HG02884 (cell line): ENCODE results near the gene SFXN2.

ENCODE experiments used
- ATAC-seq: cut with Tn5 transposase; IDR thresholded peaks from one replicate; pipeline ENCODE4 v1.9.1; 2021; ENCODE audit warnings: mild to moderate bottlenecking, moderate library complexity; ENCODE audit not compliant: unreplicated experiment

SFXN2 gene

GRCh38 chr10:102775201-102775934 is 60.9 kb downstream of the SFXN2 start:
- ATAC-seq = no peak

GRCh38 chr10:102775935-102776669 is 61.7 kb downstream of the SFXN2 start:
- no peak for ATAC-seq

GRCh38 chr10:102776779-102777456 is 62.5 kb downstream of the SFXN2 start:
- no peak for ATAC-seq

GRCh38 chr10:102777711-102778453 is 63.4 kb downstream of the SFXN2 start:
- ATAC-seq = no peak

GRCh38 chr10:102778781-102779180 is 64.3 kb downstream of the SFXN2 start:
- ATAC-seq = no peak

- ATAC-seq = no peak
Measured at GRCh38 chr10:102779680-102780526, 65.5 kb downstream of the SFXN2 start.

- ATAC-seq = no peak
Measured at GRCh38 chr10:102780527-102780808, 66.0 kb downstream of the SFXN2 start.

GRCh38 chr10:102781090-102781920 is 66.9 kb downstream of the SFXN2 start:
- ATAC-seq = no peak

GRCh38 chr10:102781921-102782557 is 67.6 kb downstream of the SFXN2 start:
- ATAC-seq = no peak

GRCh38 chr10:102782673-102783551 is 68.5 kb downstream of the SFXN2 start:
- ATAC-seq = no peak

GRCh38 chr10:102783568-102783967 is 69.1 kb downstream of the SFXN2 start:
- ATAC-seq = no peak

- ATAC-seq = no peak
Measured at GRCh38 chr10:102785818-102786217, 71.4 kb downstream of the SFXN2 start.

- ATAC-seq = no peak
Measured at GRCh38 chr10:102791754-102792395, 77.4 kb downstream of the SFXN2 start.
